Liver (tissue), 9 donors: ENCODE data around the gene FIS1. TPM values are rescaled to one million over a fixed set of nuclear protein-coding genes. Genes with fewer than 3 reads are reported as not detected.

Experiments used
- DNase-seq: peaks from one replicate; pipeline ENCODE4 v3.0.0-alpha.2; 2017; ENCODE audit warnings: low spot score
- H3K27ac ChIP-seq, 2 donors: one replicate each; pipeline ENCODE4 v1.7.0; 2013; ENCODE audit warnings: inconsistent platforms in 2 of 2, low read length in 2 of 2, control low read depth in 1 of 2, low read depth in 1 of 2, mild to moderate bottlenecking in 1 of 2
- H3K27me3 ChIP-seq, 4 donors: one replicate each; pipeline versions ENCODE4 v1.6.1 to v1.7.0; 2013; ENCODE audit warnings: low read length in 3 of 4, inconsistent platforms in 1 of 4, mild to moderate bottlenecking in 1 of 4, moderate library complexity in 1 of 4; ENCODE audit not compliant: control insufficient read depth in 4 of 4, insufficient read depth in 4 of 4
- H3K36me3 ChIP-seq, 4 donors: one replicate each; pipeline versions ENCODE4 v1.6.1 to v1.7.0; 2013; ENCODE audit warnings: low read length in 3 of 4, mild to moderate bottlenecking in 3 of 4, low read depth in 1 of 4, moderate library complexity in 1 of 4; ENCODE audit not compliant: control insufficient read depth in 4 of 4, insufficient read depth in 3 of 4
- H3K4me1 ChIP-seq, 4 donors: one replicate each; pipeline versions ENCODE4 v1.6.1 to v1.7.0; 2013; ENCODE audit warnings: low read length in 3 of 4, mild to moderate bottlenecking in 3 of 4, moderate library complexity in 1 of 4; ENCODE audit not compliant: control insufficient read depth in 4 of 4, insufficient read depth in 4 of 4
- H3K4me3 ChIP-seq, 3 donors: one replicate each; pipeline versions ENCODE4 v1.6.1 to v1.7.0; 2013; ENCODE audit warnings: low read length in 3 of 3, control low read depth in 1 of 3, low read depth in 1 of 3, mild to moderate bottlenecking in 1 of 3
- H3K9ac ChIP-seq, 2 donors: one replicate each; pipeline ENCODE4 v1.7.0; 2013; ENCODE audit warnings: low read length in 2 of 2, mild to moderate bottlenecking in 2 of 2, moderate library complexity in 2 of 2, control low read depth in 1 of 2, low read depth in 1 of 2
- H3K9me3 ChIP-seq, 4 donors: one replicate each; pipeline versions ENCODE4 v1.6.1 to v1.7.0; 2013; ENCODE audit warnings: low read length in 3 of 4; ENCODE audit not compliant: control insufficient read depth in 4 of 4
- EGR1 ChIP-seq, 2 donors: IDR thresholded peaks; 2 replicates each; pipeline ENCODE4 v1.6.1; 2016 to 2018; ENCODE audit warnings: antibody characterized with exemption in 2 of 2, low read depth in 2 of 2
- FOXA1 ChIP-seq: IDR thresholded peaks from 2 replicates; pipeline ENCODE4 v1.6.1; 2016; ENCODE audit warnings: antibody characterized with exemption
- GABPA ChIP-seq, 2 donors: IDR thresholded peaks in 1 of 2; conservative IDR thresholded peaks in 1 of 2; 2 replicates each; pipeline ENCODE4 v1.6.1; 2016; ENCODE audit warnings: antibody characterized with exemption in 2 of 2, mild to moderate bottlenecking in 1 of 2, moderate library complexity in 1 of 2
- HNF4A ChIP-seq, 2 donors: conservative IDR thresholded peaks; 2 replicates each; pipeline ENCODE4 v1.6.1; 2016; ENCODE audit warnings: antibody characterized with exemption in 2 of 2, mild to moderate bottlenecking in 2 of 2
- HNF4G ChIP-seq: IDR thresholded peaks from 2 replicates; pipeline ENCODE4 v1.6.1; 2016; ENCODE audit warnings: antibody characterized with exemption
- JUND ChIP-seq, 2 donors: IDR thresholded peaks; 2 replicates each; pipeline ENCODE4 v1.6.1; 2016; ENCODE audit warnings: antibody characterized with exemption in 2 of 2
- NR2F2 ChIP-seq: IDR thresholded peaks from 2 replicates; pipeline ENCODE4 v1.6.1; 2016; ENCODE audit warnings: antibody characterized with exemption
- RXRA ChIP-seq, 2 donors: IDR thresholded peaks; 2 replicates each; pipeline ENCODE4 v1.6.1; 2017 to 2018; ENCODE audit warnings: antibody characterized with exemption in 2 of 2, mild to moderate bottlenecking in 1 of 2
- SP1 ChIP-seq: IDR thresholded peaks from 2 replicates; pipeline ENCODE4 v1.6.1; 2018; ENCODE audit warnings: antibody characterized with exemption, mild to moderate bottlenecking
- TAF1 ChIP-seq: conservative IDR thresholded peaks from 2 replicates; pipeline ENCODE4 v1.6.1; 2016; ENCODE audit warnings: antibody characterized with exemption, mild to moderate bottlenecking
- YY1 ChIP-seq: IDR thresholded peaks from 2 replicates; pipeline ENCODE4 v1.6.1; 2016; ENCODE audit warnings: antibody characterized with exemption, mild to moderate bottlenecking
- WGBS: extraction: QIAGEN DNeasy Blood & Tissue Kit; methylation state at CpG from one replicate; pipeline ENCODE4 v1.1.7; 2013; 5-methylcytosine and 5-hydroxymethylcytosine counted together
- polyA plus RNA-seq, 2 donors: library from polyadenylated mRNA; stranded (reverse) in 1 of 2; unstranded in 1 of 2; fragments of 200-250 nt in 1 of 2; fragments of >200 nt in 1 of 2; fragmentation: Nextera tagmentation in 1 of 2; extraction: Ambion mirVana in 1 of 2; gene quantifications; one replicate each; pipeline versions ENCODE4 v1.2.1 to v1.2.3, GENCODE V29; 2013 to 2015
- total RNA-seq, 2 donors: library from RNA; depleted of rRNA; stranded (reverse); fragments of >200 nt; gene quantifications; one replicate each; pipeline ENCODE4 v1.2.3, GENCODE V29; 2014
- TF ChIP-seq, protein P1 (sequence below): IDR thresholded peaks from 2 replicates; pipeline ENCODE4 v1.6.1; 2016; ENCODE audit warnings: antibody characterized with exemption
- TF ChIP-seq, protein P2 (sequence below): fragments of 150-350 bp; IDR thresholded peaks from 2 replicates; pipeline ENCODE4 v1.5.1; 2017; ENCODE audit warnings: improper control_type of control experiment, low read depth, low read length; ENCODE audit not compliant: missing input control
- TF ChIP-seq, protein P3 (sequence below): IDR thresholded peaks from 2 replicates; pipeline ENCODE4 v1.6.1; 2016; ENCODE audit warnings: antibody characterized with exemption
- TF ChIP-seq, protein P4 (sequence below): IDR thresholded peaks from 2 replicates; pipeline ENCODE4 v1.6.1; 2016; ENCODE audit warnings: antibody characterized with exemption, mild to moderate bottlenecking
- donor health status: healthy.
- donor health status: healthy.
- donor health status: healthy.
- donor health status: healthy.
- donor health status: healthy.

The FIS1 gene
- total and polyA plus RNA-seq, 4 donors: 112 to 192 (median 155) TPM

DNA sequence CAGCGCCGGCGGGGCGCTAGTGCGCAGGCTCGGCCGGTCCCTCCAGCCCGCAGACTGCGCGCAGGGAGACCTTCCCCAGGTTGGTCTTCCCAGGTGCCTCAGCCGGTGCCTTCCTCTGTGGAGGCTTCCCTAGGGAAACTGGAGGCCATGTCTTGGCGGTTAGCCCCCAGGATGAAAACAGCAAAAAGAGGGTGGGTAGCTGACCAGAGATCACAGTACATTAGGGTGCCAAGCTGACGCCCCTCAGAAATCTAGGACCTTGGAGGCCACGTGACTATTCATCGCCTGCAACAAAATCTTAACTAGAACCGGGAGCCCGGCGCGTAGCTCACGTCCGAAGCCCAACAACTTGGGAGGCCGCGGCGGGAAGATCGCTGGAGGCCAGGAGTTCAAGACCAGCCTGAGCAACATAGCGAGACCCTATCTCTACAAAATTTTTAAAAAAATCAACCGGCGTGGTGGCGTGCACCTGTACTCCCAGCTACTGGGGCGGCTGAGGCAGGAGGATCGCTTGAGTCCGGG lies 327 bp upstream of the FIS1 start:
- DNase-seq: no peak
- peaks cover 4 to 24% (median 16%) of the 10 kb centered on the region in 4 donors for H3K4me1 ChIP-seq

More for the DNA sequence above, 327 bp upstream of the FIS1 start:
- no peaks in the 10 kb centered on the region for H3K27me3 ChIP-seq
- TF ChIP-seq SP1: no peak
- TF ChIP-seq JUND (IDR thresholded peaks at IDR 0.05): no peak
- TF ChIP-seq GABPA (IDR thresholded peaks at IDR 0.05 in 1 of 2, conservative IDR thresholded peaks at IDR 0.05 in 1 of 2): peak in 1 of 2 donors; percentile 10
- no peak for TF ChIP-seq EGR1 (IDR thresholded peaks at IDR 0.05; ENCODE audit: low read depth in 2 of 2)
- no peak for TF ChIP-seq RXRA (IDR thresholded peaks at IDR 0.05)
- TF ChIP-seq, protein P1, sequence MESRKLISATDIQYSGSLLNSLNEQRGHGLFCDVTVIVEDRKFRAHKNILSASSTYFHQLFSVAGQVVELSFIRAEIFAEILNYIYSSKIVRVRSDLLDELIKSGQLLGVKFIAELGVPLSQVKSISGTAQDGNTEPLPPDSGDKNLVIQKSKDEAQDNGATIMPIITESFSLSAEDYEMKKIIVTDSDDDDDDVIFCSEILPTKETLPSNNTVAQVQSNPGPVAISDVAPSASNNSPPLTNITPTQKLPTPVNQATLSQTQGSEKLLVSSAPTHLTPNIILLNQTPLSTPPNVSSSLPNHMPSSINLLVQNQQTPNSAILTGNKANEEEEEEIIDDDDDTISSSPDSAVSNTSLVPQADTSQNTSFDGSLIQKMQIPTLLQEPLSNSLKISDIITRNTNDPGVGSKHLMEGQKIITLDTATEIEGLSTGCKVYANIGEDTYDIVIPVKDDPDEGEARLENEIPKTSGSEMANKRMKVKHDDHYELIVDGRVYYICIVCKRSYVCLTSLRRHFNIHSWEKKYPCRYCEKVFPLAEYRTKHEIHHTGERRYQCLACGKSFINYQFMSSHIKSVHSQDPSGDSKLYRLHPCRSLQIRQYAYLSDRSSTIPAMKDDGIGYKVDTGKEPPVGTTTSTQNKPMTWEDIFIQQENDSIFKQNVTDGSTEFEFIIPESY: no peak
- TF ChIP-seq, protein P2, sequence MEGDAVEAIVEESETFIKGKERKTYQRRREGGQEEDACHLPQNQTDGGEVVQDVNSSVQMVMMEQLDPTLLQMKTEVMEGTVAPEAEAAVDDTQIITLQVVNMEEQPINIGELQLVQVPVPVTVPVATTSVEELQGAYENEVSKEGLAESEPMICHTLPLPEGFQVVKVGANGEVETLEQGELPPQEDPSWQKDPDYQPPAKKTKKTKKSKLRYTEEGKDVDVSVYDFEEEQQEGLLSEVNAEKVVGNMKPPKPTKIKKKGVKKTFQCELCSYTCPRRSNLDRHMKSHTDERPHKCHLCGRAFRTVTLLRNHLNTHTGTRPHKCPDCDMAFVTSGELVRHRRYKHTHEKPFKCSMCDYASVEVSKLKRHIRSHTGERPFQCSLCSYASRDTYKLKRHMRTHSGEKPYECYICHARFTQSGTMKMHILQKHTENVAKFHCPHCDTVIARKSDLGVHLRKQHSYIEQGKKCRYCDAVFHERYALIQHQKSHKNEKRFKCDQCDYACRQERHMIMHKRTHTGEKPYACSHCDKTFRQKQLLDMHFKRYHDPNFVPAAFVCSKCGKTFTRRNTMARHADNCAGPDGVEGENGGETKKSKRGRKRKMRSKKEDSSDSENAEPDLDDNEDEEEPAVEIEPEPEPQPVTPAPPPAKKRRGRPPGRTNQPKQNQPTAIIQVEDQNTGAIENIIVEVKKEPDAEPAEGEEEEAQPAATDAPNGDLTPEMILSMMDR: no peak
- no peak for TF ChIP-seq TAF1
- TF ChIP-seq, protein P3, sequence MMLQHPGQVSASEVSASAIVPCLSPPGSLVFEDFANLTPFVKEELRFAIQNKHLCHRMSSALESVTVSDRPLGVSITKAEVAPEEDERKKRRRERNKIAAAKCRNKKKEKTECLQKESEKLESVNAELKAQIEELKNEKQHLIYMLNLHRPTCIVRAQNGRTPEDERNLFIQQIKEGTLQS: no peak
- no peak for TF ChIP-seq NR2F2
- peak; percentile 3 for TF ChIP-seq YY1
- no peak for TF ChIP-seq FOXA1
- TF ChIP-seq HNF4A (conservative IDR thresholded peaks at IDR 0.05): no peak
- TF ChIP-seq, protein P4, sequence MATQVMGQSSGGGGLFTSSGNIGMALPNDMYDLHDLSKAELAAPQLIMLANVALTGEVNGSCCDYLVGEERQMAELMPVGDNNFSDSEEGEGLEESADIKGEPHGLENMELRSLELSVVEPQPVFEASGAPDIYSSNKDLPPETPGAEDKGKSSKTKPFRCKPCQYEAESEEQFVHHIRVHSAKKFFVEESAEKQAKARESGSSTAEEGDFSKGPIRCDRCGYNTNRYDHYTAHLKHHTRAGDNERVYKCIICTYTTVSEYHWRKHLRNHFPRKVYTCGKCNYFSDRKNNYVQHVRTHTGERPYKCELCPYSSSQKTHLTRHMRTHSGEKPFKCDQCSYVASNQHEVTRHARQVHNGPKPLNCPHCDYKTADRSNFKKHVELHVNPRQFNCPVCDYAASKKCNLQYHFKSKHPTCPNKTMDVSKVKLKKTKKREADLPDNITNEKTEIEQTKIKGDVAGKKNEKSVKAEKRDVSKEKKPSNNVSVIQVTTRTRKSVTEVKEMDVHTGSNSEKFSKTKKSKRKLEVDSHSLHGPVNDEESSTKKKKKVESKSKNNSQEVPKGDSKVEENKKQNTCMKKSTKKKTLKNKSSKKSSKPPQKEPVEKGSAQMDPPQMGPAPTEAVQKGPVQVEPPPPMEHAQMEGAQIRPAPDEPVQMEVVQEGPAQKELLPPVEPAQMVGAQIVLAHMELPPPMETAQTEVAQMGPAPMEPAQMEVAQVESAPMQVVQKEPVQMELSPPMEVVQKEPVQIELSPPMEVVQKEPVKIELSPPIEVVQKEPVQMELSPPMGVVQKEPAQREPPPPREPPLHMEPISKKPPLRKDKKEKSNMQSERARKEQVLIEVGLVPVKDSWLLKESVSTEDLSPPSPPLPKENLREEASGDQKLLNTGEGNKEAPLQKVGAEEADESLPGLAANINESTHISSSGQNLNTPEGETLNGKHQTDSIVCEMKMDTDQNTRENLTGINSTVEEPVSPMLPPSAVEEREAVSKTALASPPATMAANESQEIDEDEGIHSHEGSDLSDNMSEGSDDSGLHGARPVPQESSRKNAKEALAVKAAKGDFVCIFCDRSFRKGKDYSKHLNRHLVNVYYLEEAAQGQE: no peak
- TF ChIP-seq HNF4G: no peak
- H3K27ac ChIP-seq: peak overlapping the region; percentile 98 to 99
- WGBS: 33% methylated on average over 32 of the region's 32 CpGs
- peaks cover 0 to 8% (median 5%) of the 10 kb centered on the region in 4 donors for H3K36me3 ChIP-seq
- H3K4me3 ChIP-seq: peak overlapping the region; percentile 76 to 95 (median 82)
- no peaks in the 10 kb centered on the region for H3K9me3 ChIP-seq
- peak overlapping the region in 1 of 2 donors; percentile 96 for H3K9ac ChIP-seq
